Stimulated activated CD4-positive, alpha-beta T cell treated with anti-CD3 and anti-CD28 coated beads, TNF-alpha, amount 100 ng/mL, for 48 hours (primary cell): ENCODE data around the gene AKT1S1.

Experiments used
- DNase-seq, 3 donors: peaks; one replicate each; pipeline ENCODE4 v3.0.0-alpha.2; 2020; ENCODE audit warnings: low read depth in 3 of 3

The AKT1S1 gene

DNA sequence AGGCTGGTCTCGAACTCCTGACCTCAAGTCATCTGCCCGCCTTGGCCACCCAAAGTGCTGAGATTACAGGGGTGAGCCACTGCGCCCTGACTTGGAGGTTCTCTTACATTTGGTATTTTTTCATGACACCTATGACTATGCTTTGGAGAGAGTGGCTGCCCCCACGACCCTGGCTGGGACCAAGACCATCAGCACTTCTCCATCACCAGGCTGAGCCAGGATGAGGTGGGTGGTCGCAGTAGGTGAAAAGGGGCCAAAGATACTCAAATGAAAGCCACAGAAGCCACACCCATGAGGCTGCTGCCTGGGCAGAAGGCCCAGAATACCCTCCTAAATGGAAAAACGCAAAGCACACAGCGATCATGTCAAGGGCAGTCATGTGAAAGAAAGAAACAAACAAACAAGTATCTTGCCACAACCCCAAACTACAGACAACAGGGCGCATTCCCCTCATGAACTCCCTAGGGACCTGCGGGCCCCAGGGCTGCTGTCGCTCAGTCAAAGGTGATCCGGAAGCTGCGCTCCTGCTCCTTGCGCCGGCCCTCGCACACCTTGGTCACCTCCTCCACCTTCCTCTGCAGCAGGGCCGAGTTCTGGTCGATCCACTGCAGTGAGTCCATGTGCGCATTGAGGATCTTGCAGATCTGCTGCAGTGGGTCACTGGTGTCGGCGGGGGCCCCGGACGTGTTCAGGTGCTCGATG lies 30.7 kb upstream of the AKT1S1 start:
- no peak for DNase-seq

DNA sequence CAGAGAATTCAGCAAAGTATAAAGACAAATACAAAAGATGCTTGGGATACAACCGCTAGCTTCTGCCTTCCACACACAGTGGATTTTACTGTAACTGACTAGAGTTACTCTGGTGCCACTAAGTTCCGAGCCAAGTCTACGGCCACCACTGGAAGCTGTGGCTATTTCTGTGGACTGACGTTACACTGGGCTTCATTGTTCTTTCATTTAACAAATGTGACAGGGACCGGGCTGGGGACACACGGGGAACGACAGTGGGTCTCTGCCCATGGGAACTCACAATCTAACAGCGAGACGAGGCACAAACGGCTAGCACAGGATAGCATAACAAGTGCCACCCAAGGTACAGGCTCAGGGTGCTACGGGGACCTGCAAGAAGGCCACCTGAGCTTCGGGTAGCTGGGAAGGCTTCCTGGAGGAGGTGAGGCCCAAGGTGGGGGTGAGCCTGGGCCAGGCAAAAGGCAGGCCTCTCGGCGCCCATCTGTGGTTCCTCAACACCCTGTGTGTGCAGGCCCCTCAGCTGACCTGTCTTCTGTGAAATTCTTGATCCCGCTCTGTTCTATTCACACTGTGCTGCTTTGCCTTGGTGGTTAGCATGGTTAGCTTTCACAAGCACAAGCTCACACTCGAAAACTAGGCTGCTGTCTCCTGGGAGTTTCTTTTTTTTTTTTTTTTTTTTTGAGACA lies 29.9 kb upstream of the AKT1S1 start:
- DNase-seq, result no peak

DNA sequence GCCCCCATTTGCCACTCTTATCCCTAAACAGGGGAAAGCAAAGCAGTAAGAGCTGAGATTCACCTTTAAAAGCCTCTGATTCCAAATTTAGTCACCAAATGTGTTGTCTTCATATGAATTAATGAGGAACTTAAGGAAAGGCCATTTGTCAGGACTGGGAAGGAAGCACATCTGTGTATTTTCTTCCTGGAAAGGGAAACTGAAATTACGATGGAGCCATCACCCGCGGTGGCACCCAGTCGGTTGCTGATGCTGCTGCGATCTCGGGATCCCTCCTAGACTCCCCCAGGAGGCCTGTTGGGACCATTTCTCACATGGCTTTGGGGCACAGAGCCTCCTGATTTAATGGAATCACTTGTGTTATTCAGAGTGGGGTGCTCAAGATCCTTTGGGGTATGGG lies 27.0 kb upstream of the AKT1S1 start:
- no peak for DNase-seq

DNA sequence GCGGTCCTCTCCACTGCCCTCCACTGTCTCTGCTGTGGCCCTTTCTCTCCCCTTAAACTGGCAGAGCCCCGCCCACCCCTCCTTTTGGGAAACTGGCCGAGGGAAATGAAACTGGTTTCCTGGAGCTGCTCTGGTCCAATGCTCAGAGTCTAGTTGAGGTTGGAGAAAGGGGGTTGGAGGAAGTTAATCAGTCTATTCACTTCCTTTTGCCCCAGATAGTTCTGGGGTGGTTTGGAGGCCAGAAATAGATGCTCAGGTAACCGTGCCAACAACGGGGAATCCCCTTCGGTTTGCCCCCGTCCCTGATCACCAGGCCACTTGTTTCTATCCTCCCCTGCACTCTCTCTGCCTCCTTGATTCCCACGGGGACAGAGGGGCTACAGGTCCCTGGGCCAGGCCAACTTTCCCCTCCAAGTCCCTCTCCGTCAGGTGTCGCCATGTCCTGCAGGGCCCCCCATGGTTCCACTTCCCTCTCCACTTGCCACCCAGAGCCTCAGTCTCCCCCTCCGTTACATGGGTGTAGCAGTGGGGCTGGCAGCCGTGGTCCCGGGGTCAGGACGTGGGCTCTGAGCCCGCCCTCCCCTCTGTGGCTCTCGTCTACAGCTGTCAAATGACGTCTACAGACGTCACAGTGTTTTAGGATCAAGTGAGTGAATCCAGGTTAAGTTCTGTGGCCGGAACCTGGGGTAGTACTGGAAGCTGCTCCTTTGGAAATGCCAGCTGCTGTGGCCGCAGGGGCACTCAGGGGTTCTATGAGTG lies 19.9 kb upstream of the AKT1S1 start, which contains the start of gene IL4I1:
TSS of gene IL4I1 (minus strand) at position 25 of the 759 bp plus-strand sequence. CDS start 727 bp downstream, outside the sequence.
- peak in 2 of 3 donors; percentile 36 to 55 for DNase-seq

DNA sequence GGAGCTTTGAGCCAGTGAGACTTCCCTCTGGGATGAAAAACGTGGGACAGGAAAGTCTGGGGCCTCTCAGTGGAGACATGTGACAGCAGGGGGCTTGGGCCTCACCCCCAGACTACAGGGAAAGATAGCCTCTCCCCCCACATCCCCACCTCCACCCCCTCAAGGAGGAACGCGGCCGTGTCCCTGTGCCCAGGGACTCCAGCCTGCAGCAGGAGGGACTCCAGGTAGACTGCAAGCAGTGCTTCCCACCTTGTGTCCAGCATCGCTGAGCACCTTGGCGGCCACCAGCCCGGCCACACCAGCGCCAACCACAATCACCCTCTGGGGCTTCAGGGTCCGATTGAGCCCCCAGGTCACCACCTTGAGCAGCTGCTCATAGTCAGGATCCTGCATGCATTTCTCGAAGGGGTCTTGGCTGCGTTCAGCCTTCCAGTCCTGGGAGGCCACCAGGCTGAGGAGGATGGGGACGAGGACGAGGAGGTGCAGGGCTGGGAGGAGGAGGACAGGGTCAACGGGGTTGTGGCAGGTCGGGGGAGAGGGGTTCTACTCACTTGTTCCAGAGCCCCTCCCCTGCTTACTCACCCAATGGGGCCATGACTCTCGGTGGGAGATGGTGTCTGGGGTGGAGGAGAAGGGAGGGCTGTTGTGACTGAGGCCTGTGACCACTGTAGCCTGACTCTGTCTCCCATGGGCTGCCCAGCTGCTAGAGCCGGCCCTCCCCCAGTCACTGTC lies 18.6 kb upstream of the AKT1S1 start:
- DNase-seq, result no peak

DNA sequence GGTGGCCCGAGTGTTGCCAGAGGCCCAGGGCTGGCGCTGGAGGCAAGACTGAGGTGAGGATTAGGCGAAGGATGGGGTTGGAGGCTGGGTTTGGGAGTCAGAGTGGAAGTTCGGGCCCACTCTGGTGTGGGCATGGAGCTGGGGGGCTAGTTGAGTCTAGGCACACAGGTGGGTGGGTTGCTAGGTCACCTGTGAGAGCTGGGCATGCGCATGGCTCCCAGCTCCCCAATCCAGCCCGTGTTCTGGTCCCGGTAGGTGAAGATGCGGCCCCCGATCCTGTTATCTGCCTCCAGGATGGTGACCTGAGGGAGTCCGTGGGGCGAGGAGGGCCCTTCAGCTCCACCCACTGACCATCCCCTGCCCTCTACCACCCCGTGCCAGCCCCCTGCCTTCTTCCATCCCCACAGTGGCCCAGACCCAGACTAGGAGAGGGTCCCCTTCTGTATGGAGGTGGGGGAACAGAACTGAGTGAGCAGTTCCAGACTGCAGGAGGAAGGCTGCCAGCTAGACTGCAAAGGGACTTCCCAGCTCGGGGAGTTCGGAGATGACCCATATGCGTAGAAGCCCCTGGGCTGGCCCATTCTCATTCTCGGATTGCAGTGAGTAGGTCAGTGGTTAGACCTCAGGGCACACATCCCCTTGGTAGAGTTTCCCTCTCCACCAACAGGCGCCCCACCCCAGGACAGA lies 17.9 kb upstream of the AKT1S1 start:
- peak in 2 of 3 donors; percentile 25 to 29 for DNase-seq

DNA sequence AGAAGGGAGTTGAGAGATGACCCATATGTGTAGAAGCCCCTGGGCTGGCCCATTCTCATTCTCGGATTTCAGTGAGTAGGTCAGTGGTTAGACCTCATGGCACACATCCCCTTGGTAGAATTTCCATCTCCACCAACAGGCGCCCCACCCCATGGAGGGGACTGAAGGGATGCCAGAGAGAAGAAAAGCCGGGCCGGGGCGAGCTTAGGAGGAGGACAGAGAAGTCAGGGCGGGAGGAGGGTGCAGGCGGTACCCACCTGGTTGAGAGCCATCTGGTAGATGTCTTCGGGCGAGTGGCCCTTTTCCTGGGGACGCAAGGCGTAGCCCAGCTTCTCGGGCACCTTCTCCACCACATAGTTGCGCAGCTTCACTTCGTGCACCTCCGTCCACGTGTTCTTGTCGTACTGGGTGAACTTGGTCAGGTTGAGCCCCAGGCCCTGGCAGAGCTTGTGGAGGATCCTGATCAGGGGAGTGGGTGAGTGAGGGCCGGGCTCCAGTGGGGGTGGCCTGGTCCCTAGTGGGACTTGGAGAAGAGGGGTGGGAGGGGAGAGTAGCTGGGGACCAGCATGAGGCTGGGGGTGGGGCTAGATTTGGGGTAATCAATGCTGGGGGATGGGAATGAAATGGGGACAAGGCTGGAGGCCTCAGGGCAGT lies 17.0 kb upstream of the AKT1S1 start:
- DNase-seq, result no peak

DNA sequence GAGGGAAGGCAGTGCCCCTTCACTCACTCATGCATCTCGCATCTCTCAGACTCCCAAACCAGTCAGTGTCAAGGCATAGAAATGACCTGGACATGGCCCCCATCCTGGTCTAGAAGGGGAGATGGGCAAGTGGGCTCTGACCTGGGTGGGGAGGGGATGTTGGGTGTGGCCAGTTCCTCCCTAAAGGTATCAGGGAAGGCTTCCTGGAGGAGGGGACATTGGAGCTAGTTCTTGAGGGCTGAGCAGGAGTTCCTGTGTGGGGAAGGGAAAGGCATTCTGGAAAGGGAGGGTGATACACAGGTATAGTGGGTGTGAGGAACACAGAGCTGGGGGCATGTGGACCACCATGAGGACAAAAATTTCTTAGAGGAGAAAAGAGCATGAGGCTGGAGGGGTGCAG lies 15.6 kb upstream of the AKT1S1 start:
- DNase-seq, result no peak

DNA sequence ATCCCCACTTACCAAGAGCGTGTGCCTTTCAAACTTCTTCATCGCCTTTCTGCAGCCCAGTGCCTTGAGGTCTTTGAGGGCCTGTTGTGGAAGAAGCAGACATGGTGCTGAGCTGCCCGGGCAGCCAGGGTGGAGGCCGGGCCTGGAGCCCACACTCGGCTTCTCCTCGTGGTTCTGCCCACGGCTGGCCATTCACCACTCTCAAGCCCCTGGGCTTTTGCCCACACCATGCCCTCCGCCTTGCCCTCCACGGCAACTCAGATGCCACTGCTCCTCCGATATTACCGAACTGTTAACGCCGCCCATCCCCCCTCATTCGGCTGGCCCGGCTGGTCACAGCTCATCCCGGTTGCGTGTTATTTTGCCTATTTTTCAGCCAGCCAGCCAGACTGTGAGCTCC lies 14.2 kb upstream of the AKT1S1 start:
- no peak for DNase-seq

DNA sequence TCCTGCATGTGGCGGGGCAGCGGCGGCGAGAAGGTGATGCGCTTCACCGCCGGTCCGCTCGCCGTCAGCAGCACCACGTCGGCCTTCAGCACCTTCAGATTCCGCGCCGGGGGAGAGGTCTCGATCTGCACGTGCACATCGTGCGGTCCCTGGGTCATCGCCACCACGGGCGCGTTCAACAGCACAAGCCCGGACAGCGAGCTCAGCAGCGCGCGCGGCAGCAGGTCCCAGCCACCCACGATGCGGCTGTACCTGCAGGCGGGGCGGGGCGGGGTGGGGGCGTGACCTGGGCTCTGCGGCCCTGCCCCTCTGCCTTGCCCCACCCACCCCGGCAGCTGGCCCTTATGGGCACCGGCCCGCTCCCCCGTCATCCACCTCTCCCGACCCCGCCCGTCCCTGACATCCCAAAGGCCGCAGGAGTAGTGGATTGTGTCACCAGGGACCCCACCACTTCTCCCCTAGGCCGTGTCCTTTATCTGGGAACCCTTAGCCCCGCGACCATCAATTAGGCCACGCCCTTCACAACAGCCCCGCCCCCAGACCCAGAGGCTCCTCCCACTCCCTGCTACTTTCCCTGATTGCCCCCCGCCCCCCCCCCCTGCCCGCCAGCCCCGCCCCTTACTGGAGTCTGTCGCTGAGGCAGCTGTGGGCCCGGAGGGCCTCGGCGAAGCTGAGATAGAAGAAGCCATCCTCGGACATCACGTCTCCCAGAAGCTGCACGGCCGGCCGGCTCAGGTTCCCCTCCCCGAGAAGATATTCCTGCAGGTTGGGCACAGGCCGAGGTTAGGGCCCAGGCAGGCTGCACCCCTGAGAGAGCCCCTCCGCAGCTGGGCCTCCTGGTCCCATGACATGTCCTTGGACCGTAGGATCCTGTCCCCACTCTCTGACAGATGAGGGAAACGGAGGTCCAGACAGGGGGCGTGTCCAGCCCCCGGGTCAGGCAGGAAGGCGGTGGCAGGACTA lies 13.5 kb upstream of the AKT1S1 start:
- DNase-seq, result peak; percentile 28 to 64 (median 50)

DNA sequence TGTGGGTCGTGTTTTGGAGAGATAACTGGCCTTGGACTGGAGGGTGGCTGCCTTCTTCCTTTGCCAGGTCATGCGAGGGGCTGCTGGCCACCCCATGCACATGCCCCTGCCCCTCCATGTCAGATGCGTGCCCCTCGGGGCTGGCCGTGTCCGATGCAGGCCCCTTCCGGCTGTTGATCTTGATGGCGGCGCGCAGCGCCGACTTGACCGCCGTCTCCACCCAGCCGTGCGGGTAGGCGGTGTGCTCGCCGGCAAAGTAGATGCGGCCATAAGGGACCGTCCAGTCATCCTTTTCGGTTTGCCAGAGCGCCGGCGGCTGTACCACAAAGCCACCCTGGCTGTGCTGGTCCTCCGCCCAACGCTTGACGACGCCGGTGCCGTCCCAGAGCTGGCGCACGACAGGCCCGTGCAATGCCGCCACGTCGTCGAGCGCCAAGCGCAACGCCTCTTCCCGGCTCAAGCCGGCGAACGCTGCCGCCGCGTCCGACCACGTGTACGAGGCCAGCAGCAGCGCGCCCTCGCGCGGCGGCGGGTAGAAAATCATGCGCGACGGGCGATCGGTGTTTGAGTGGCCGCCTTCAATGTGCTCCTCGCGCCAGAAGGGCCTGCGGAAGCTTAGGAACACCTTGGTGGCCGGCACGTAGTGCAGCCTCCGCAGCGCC lies 12.7 kb upstream of the AKT1S1 start:
- peak; percentile 61 to 69 (median 62) for DNase-seq

DNA sequence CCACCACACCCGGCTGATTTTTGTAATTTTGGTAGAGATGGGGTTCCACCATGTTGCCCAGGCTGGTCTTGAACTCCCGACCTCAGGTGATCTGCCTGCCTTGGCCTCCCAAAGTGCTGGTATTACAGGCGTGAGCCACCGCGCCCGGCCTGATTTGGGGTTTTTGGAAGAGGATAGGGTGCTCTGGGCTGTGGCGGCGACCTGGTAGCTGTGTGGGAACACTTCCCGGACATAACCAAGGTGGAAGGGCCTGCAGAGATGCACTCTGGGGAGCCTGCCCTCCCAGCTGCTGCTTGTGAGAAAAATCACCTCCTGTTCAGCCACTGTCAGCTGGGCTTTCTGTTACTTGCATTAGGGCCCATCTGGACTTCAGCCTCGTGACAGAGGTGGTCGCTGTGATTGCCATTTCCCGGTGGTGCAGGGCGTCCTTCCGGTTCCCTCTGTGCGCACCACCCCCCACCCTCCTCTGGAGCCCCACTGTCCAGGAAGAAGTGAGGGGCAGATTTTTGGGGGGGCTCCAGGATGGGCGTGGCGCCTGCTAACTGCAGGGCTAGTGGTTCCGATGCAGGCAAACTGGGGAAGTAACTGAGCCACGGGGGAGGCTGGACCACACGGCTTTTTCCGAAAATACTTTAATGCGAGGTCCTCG lies 12.0 kb upstream of the AKT1S1 start:
- DNase-seq, result no peak

DNA sequence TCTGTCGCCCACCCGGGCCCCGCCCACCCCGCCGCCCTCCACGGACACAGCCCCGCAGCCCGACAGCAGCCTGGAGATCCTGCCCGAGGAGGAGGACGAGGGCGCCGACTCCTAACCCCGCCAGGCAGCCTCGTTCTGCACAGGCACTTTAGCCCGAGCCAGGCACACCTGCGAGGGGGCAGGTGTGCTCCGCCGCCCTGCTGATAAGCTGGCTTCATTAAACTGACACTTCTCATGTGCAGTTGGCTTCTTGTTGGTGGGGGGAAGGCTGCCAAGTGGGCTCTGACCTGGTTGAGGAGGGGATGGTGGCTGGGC lies 11.3 kb upstream of the AKT1S1 start:
- DNase-seq, result no peak

DNA sequence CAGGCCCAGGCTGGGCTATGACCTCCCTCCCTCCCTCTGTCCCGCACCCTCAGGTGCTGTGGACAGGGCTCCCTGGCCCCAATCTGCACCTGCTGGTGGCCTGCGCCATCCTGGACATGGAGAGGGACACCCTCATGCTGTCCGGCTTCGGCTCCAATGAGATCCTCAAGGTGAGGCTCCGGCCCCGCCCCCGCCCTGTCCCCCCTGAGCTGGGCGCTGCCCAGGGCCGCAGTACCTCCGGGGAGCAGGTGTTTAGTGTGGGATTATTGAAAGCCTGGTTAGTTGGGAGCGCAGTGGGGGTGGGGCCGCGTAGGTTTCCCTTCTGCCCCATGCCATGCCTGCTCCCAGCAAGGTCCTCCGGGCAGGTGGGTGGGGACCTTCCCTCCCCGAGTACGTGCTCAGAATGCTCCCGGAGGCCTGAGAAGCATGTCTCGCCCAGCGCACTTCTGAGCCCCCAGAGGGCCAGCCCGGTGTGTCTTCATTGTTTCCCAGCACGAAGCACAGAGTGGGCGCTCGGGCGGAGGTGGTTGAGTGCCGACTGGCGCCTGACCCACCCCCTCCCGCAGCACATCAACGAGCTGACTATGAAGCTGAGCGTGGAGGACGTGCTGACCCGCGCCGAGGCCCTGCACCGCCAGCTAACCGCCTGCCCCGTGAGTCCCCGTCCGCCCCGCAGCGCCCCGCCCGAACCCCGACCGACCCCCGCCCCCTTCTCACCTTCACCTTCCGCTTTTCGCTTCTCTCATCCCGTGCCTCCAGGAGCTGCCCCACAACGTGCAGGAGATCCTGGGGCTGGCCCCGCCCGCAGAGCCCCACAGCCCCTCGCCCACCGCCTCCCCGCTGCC lies 10.7 kb upstream of the AKT1S1 start:
- DNase-seq, result no peak

DNA sequence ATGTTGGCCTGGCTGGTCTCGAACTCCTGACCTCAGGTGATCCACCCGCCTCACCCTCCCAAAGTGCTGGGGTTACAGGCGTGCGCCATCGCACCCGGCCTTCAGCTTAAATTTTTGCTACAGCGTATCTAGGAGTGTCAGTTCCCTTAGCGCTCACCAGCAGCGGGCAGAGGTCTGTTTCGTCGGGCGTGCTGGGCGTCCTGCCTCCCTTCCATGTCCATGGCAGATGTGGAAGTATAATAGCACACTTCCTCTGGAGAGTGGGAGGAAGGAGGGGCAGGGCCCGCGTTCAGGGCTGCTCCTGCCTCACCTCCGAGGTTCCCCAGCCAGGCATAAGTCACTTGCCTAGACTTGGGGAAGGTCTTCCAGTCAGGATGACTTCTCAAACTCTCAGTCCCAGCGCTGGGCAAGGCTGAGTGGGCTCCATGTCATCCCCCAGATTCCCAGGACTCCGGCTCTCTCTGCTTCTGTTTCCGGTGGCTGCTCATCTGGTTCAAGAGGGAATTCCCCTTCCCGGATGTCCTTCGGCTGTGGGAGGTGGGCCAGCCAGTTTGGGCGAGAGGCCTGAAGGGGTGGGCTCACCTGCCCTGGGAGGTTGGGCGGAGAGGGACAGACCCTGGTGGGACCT lies 10.0 kb upstream of the AKT1S1 start:
- no peak for DNase-seq

DNA sequence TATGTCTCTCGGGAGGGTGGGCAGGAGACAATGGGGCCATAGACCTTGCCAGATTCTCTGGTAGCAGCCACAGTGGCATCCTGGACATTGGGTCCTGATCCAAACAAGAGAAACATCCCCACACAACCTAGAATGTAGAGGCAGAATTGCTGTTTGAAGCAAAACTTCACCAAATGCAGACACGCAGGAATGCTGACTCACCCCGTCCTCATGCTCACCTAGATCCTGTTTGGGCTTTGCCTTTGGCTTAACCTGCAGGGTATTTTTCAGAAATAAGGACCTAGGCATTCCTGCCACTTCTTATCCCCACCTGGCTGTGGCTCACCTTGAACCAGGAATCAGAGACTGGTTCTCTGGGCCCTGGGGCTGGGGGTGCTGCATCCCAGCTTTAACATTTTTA lies 7.6 kb upstream of the AKT1S1 start:
- no peak for DNase-seq

DNA sequence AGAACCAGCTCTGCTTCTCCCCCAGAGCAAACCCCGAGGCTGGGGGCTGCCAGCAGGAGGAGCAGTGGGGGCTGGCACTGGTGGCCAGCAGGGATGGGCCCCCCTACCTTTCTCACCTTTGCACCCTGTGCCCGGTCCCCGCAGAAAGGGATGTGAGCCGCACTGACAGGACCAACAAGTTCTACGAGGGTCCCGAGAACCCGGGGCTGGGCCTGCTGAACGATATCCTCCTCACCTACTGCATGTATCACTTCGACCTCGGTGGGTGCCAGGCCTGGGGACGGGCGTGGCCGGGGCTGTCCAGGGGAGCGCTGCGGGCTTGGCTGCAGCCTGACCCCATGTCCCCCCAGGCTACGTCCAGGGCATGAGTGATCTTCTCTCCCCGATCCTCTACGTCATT lies 7.0 kb upstream of the AKT1S1 start:
- no peak for DNase-seq
